DMS79 (cell line): ENCODE measurements around the gene ZBTB39.
"Not testable (repeated sequence)": the region's sequence is repeated elsewhere in the genome, so short reads cannot be mapped to it uniquely, and the experiment has no call there.

Experiments used
- DNase-seq: peaks from one replicate; lab custom pipeline; 2025; lab: John Stamatoyannopoulos, UW

Gene ZBTB39

DNA sequence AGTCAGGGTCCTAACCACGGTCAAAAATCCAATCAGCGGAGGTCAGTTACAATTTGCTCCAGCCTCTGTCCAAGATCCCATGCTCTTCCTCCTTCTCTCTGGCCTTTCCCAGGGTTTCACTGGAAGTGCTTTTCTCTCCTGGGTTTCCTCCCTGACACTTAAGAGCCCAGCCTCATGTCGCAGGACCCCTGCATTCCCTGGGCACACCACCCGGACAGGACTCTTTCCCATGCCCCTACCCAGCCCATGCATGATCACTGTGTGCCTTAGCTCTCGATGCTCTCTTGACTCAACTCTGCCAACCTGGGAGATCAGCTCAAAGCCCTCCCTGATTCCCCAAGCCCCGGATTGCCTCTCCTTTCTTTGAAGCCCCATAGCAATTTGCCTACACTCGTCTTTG, 25.4 kb upstream of the ZBTB39 start:
- no peak for DNase-seq

GRCh38 chr12:57031138-57031725, 24.9 kb upstream of the ZBTB39 start:
- DNase-seq = peak; percentile 56

- no peak for DNase-seq
Measured at GRCh38 chr12:57029457-57029856, 23.1 kb upstream of the ZBTB39 start.

DNA sequence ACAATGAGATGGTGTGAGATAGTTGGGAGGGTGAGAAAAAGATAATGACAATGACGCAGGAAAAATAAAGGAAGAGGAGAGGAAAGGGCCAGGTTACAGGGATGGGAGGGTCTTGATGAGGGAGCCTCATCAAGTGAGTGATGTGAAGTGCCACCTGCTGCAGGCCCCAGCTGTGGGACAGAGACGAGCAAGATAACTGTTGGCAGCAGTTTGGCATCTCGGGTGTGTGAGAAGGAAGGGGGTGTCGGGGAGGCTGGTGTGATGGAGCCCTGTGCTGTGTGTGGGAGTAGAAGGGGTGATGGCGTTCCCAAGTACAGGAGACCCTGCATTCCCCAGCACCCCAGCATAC, 21.4 kb upstream of the ZBTB39 start:
- DNase-seq = no peak

DNA sequence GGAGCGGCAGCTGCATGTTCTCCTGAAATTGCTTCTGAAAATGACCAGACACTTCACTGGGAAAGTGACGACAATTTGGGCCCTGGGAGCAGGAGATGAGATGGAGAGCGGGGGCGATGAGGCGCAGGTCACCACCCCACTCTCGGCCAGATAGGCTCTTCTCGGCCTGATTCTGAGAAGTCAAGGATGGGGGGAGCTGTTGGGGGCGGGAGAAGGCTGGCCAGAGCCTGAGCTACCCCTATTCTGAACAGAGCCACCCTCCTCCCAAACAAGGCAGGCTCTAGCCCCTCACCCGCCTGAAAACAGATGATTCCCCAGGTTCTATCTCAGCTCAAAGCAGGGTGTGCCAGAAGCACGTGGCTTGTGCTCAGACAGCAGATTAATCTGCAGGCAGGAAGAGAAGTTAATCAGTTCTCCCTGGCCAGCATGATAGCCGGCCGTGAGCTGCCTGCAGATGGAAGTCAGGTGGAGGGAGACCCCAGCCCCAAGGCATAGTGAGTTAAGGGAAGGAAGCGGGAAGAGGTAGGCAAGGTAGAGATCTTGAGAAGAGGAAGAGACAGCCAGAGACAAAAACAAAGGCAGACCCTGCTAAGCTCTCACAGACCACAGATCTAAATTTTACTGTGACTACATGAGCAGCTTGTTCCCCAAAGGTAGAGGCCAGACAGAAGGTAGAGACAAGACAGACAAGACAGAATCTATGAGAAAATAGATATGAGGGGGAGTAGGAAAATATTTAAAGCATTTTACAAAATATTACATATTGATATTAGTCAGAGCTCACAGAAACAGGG, 20.9 kb upstream of the ZBTB39 start:
- no peak for DNase-seq

- no peak for DNase-seq
Measured at GRCh38 chr12:57025196-57025595, 18.9 kb upstream of the ZBTB39 start.

DNA sequence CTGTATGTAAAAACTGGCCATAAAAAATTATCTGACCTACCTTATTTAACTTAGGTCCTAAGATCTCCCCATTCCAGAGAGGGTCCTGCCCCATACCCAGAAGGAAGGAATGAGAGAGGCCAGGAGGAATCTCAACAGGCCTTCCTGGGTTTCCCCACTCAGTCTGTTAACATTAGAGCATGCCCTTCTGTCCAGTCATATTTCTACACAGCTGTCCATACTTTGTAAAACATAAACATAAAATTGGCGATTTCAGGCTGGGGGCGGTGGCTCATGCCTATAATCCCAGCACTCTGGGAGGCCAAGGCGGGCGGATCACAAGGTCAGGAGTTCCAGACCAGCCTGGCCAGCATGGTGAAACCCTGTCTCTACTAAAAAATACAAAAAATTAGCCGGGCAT, 16.0 kb upstream of the ZBTB39 start:
- not testable (repeated sequence) for DNase-seq

DNA sequence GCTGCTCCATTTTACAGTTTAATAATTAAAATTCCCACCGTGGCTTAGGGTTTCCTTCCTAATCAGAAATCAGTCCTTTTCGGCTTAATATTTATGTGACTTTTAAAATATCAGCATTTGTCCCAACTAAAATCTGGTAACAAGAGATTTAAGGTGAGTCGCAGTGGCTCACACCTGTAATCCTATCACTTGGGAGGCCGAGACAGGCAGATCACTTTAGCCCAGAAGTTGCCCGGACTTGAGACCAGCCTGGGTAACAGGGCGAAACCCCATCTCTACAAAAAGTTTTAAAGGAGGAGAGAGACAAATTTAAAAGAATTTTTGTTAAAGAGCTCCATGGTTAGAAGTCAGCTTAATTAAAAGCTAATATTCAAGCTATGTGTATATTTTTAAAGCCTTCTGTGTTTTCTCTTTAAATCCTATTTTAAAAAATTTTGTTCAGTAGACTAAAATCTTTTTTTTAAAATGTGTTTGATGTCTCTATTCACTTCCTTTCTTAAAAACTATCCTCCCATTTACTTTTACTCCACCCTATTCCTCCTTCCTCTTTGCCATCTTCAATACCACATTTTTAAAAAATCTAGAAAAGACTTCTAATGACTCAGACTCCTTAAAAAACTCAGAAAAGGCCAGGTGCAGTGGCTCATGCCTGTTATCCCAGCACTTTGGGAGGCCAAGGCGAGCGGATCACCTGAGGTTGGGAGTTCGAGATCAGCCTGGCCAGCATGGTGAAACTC, 13.8 kb upstream of the ZBTB39 start:
- no peak for DNase-seq

- DNase-seq = no peak
Measured at GRCh38 chr12:57018906-57019305, 12.6 kb upstream of the ZBTB39 start.

DNA sequence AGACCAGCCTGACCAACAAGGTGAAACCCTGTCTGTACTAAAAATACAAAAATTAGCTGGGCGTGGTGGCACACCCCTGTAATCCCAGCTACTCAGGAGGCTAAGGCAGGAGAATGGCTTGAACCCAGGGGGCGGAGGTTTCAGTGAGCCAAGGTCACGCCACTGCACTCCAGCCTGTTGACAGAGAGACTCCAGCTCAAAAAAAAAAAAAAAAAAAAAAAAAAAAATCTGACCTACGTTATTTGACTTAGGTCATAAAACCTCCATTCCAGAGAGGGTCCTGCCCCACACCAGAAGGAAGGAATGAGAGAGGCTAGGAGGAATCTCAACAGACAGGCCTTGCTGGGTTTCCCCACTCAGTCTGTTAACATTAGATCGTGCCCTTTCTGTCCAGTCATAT, 12.0 kb upstream of the ZBTB39 start:
- not testable (repeated sequence) for DNase-seq

- no peak for DNase-seq
Measured at GRCh38 chr12:57016348-57016747, 10.0 kb upstream of the ZBTB39 start, which contains the start of gene TAC3. TAC3 (minus strand) TSS chr12:57016529; CDS start chr12:57015797, 732 bp downstream.

GRCh38 chr12:57012600-57013465, 6.5 kb upstream of the ZBTB39 start:
- DNase-seq = no peak

DNA sequence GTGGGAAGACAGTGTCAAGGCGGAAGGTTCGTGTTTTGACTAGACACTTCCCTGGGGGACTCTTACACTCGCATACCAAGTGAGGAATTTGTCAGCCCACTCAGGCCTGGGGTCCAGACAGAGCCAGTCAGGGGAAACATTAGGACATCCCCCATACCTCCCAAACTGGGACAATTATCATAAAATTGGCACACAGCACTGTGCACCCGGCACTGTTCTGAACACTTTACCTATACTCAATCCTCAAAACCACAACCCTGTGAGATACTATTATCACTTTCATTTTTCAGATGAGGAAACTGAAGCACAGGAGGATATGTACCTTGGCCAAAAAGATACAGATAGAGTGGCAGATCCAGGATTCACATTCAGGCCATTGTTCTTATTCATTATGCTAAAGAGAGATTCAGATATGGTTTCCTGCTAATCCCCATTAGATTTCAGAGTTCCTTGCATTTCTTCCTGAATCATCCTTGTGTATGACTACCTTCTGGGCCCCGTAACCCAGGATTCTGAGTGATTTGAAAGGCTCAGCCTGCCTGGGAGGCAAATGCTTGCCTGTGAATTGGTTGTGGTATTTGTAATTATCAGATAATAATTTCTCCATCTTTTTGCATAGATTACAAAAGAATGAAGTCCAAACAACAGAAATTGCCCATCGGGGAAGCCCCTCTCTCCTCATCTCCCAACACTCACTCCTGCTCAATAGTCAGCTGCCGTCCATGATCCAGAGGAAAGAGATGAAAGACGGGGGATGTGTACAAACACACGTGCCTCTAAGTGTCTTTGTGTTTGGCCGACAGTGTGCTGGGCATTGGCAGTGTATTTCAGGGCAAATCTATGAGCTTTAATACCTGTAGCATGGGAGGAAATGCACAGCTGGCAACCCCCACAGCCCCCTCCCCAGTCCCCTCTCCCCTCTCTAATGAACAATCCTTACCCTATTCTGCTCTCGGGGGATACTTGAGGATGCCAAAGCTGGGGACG, 5.4 kb upstream of the ZBTB39 start:
- no peak for DNase-seq

- DNase-seq = no peak
Measured at GRCh38 chr12:57010627-57011247, 4.4 kb upstream of the ZBTB39 start.

DNA sequence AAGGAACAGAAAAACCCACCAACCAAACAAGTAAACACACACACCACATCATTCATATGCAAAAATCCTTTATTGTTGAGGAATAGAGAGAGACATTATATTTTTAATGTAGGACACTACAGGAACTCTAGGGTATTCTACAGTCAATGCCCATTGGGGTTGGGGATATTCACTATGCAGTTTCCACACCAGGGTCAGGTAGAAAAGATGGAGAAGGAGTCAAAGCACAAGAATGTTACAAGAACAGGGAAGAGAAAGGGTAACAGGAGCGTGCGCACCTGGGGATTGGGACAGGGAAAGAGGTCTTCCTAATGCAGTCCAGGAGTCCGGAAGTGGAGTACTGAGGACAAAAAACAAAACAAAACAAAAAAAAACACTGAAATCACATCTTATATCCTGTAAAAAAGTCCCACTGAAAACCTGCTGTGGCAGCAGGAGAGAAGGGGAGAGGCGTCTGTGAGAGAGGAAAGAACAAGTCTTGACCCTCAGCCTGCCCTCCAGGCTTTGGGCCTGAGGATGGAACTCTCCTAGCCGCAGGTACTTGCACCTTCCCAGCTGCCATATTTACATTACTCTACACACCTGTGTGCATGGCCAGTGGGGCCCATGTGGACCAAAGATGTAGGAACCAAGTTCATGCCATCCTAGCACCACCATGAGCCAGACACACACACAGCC, 3.7 kb upstream of the ZBTB39 start:
- DNase-seq = no peak

GRCh38 chr12:57008178-57008577, 1.8 kb upstream of the ZBTB39 start:
- peak; percentile 13 for DNase-seq

GRCh38 chr12:57006809-57007475, 596 bp upstream of the ZBTB39 start:
- DNase-seq = no peak

DNA sequence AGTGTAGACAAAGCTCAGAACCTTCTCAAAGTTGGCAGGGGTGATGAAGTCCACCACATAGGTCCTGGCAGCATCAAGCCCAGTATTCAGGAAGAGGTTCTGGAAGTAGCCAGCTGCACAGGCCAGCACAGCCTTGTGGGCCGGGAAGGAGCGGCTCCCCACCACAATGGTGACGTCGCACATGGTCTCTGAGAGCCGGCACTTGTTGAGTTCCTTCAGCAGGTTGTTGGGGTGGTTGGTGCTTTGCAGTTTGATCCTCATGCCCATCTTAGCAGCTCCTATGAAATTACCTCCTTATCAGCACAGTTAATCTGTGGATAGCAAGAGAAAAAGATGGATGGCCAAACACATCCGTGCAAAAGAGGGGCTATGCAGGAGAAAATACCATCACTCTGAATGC, 1.7 kb downstream of the ZBTB39 start:
- no peak for DNase-seq

GRCh38 chr12:57003395-57003794, 3.0 kb downstream of the ZBTB39 start:
- DNase-seq = no peak
